C4-2B (cell line): ENCODE data around the gene LCAT.

Experiments
- CTCF ChIP-seq: fragments of 450-650 bp; conservative IDR thresholded peaks from 2 replicates; pipeline ENCODE4 v1.5.1; 2017; ENCODE audit warnings: mild to moderate bottlenecking
- ZFX ChIP-seq: fragments of 450-650 bp; IDR thresholded peaks from 2 replicates; pipeline ENCODE4 v1.6.1; 2017

- TF ChIP-seq CTCF (no peak), ZFX (no peak)
Observed at GRCh38 chr16:67971111-67971510, 27.2 kb upstream of the LCAT start.
